NCI-H526 treated with DMSO at 0.1 percent for 48 hours (cell line): Measurements from ENCODE around the gene FOXO1.

ENCODE experiments used
- DNase-seq: peaks from one replicate; lab custom pipeline; 2025; lab: John Stamatoyannopoulos, UW

The FOXO1 gene

GRCh38 chr13:40540328-40541044 is 126.0 kb downstream of the FOXO1 start:
- no peak for DNase-seq

- DNase-seq = no peak
Observed at GRCh38 chr13:40539576-40540327, 126.7 kb downstream of the FOXO1 start.

GRCh38 chr13:40537146-40537895 is 129.1 kb downstream of the FOXO1 start:
- no peak for DNase-seq

GRCh38 chr13:40536443-40537113 is 129.9 kb downstream of the FOXO1 start:
- no peak for DNase-seq

GRCh38 chr13:40535345-40535836 is 131.1 kb downstream of the FOXO1 start:
- no peak for DNase-seq

GRCh38 chr13:40534456-40534855 is 132.0 kb downstream of the FOXO1 start:
- DNase-seq = no peak

- DNase-seq = no peak
Observed at GRCh38 chr13:40533072-40533471, 133.4 kb downstream of the FOXO1 start.

GRCh38 chr13:40530961-40531360 is 135.5 kb downstream of the FOXO1 start:
- no peak for DNase-seq

GRCh38 chr13:40528881-40529280 is 137.6 kb downstream of the FOXO1 start:
- DNase-seq = no peak

GRCh38 chr13:40527914-40528313 is 138.5 kb downstream of the FOXO1 start:
- DNase-seq = no peak

GRCh38 chr13:40522282-40522681 is 144.2 kb downstream of the FOXO1 start:
- no peak for DNase-seq

- DNase-seq = no peak
Observed at GRCh38 chr13:40520916-40521315, 145.5 kb downstream of the FOXO1 start.

GRCh38 chr13:40519637-40520036 is 146.8 kb downstream of the FOXO1 start:
- DNase-seq = no peak

GRCh38 chr13:40518481-40518882 is 148.0 kb downstream of the FOXO1 start:
- DNase-seq = no peak

GRCh38 chr13:40517486-40518480 is 148.7 kb downstream of the FOXO1 start:
- no peak for DNase-seq

- no peak for DNase-seq
Observed at GRCh38 chr13:40515702-40516101, 150.7 kb downstream of the FOXO1 start.

GRCh38 chr13:40514802-40515201 is 151.6 kb downstream of the FOXO1 start:
- DNase-seq = no peak

GRCh38 chr13:40509876-40510275 is 156.6 kb downstream of the FOXO1 start:
- DNase-seq = no peak

- no peak for DNase-seq
Observed at GRCh38 chr13:40508767-40509342, 157.6 kb downstream of the FOXO1 start.

GRCh38 chr13:40508127-40508526 is 158.3 kb downstream of the FOXO1 start:
- no peak for DNase-seq
